ENCODE data around the gene ABCG2.

The ABCG2 gene

DNA sequence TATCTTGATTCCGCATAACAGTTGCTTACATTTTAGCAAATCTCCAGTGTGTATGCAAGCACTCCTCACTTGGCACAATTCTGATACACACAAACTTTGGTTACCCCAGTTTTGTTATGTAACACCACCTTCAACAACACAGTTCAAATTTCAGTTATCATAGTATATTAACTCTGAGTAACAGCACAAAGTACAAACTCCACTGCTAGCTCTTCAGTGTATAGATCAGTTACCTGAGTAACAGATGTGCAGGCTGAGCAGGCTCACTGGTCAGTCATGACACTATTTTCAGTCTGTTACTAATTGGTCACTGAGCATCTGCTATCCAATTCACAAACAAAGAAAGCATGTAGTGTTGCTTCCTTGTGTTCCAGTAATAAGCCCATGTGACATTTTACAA lies 95.6 kb downstream of the ABCG2 start:
- DNase-seq: no peak

DNA sequence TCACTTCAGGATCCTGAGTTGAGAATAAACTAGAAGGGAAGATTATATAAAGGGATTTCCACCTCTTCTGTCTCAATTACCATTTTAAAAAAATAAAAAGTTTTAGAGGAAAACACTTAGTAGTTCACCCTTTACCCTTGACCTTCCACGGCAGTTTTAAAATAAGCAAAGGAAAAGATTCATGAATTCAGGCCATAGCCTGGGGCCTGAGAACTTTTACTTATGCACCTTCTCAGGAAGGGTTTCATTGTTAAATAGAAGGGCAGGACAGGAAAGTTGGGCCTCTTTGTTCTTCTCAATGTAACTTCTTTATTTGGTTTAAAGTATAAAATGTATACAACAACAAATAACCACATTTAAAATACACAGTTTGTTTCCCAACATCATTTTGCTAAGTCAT lies 96.1 kb downstream of the ABCG2 start:
- DNase-seq: no peak

DNA sequence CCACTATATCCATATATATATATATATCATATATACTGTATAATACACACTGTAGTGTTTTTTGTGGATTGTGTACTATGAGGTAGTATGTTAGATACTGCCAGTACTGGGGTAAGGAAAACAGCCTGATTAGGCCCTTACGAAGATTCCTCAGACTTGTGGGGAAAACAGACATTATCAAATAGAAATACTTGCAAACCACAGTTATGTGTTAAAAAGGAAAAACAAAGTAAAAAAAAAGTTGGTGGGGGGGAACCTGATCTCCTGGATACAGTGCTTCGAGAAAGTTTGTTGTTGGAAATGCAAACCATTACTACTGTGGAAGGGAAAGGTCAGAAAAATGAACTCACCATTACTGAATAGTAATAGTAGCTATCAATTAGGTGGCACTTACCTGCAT lies 98.0 kb downstream of the ABCG2 start:
- no peak for DNase-seq

DNA sequence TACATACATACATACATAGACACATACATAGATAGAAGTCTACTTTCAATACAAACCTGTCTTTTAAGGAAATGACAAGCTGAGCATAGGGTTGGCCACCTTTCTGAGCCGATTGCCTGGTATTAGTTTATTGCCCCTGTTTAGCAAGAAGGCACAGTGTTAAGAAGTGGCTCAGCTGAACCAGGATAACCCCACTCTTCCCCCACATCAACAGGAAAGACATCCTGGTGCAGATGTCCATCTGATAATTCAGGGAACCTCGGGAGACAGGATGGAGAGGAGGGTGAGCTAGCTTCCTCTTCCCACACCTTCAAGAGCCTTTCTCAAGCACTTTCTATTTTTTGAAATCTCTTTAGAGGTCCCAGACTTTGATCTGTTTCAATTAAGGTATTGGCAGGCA lies 98.7 kb downstream of the ABCG2 start:
- no peak for DNase-seq

DNA sequence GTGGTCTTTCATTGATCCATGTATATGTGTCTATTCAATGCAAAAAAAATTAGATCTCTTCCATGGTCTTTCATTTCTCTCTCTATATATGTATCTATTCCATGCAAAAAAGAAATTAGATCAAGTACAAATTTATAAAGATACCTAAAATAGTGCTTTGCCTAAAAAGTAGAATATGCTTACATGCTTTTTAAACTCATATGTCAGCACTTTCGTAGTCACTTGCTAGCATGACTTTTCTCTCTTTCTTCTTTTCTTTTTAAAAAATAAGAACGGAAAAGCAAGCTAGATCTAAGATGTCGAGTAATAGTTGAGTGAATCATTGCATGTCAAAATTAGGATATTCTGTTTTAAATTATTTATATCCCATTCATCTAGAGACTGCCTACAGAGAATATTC lies 100.1 kb downstream of the ABCG2 start:
- DNase-seq: no peak

DNA sequence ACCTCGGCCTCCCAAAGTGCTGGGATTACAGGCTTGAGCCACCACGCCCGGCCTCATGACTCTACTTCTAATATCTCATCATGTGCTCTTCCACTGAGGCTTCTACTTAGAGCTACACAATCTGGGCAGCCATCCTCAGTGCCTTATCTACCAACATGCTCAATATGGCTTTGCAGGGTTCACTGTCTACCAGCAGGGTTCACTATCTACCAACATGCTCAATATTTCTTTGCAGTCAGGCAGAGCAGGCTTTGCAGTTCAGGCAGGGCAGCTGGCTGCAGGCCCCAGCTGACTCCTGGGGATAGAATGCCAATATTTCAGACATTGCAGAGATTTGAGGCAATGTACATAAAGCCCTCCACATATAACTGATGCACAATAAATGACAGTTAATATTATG lies 103.5 kb downstream of the ABCG2 start:
- DNase-seq: no peak

DNA sequence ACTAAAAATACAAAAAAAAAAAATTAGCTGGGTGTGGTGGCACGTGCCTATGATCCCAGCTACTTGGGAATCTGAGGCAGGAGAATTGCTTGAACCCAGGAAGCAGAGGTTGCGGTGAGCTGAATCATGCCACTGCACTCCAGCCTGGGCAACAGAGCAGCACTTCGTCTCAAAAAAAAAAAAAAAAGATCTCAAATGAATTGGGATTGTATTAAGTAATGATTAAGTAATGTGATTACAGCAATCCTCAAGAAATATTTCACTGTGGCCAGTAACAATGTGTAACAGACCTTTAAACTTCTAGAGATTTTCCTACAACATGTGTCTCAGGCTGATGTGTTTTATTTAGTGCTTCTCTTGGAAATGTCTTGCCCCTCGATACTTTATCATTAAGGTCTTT lies 104.2 kb downstream of the ABCG2 start:
- no peak for DNase-seq

DNA sequence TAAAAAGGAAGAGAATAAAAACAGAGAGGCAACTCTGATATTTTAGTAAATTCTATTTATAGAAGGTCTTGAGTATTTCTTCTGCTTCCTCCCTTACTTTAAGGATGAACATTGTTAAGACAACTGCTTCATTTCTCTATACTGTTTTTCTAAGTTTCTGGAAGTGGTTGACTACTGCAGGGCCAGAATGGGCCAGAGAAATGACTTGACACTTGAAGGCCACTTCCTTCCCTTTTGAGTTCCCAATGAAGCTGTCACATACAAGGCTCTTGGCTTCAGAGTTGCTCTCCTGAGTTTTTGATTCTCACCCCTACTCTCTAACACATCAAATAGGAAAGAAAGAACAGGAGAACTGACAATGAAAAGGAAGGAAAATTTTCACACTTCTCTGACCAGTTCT lies 113.4 kb downstream of the ABCG2 start:
- DNase-seq: no peak

DNA sequence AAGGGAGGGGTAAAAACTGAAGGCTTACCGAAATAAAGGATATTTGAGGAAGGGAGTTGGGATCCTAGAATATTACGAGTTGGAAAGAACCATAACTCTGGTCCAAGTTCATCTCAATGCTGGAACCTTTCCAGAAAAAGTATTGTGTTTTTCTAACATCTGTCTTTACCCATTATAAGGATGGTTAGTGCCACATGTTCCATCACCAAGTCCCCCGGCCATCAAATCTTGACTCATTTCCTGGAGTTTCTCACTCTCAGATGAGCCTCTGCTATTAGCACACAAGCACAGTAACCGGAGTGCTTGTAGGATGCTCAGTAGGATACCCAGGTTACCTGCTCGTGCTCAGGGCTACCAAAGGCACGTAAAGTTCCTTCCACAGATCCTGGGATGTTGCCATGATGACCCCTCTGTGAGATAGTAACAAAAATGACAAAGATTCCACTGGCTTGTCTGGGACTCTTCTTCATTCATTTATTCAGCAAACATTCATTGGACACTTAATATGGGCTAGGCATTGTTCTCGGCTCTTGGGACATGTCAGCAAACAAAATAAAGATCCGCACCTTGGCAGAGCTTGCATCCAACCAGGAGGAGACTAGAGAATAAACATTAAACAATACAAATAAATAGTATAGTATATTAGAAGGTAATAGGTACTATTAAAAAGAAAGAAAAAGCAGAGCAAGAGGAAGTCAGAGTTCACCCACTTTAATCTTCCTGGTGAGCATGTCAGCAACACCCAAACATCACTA lies 114.7 kb downstream of the ABCG2 start:
- DNase-seq: no peak

DNA sequence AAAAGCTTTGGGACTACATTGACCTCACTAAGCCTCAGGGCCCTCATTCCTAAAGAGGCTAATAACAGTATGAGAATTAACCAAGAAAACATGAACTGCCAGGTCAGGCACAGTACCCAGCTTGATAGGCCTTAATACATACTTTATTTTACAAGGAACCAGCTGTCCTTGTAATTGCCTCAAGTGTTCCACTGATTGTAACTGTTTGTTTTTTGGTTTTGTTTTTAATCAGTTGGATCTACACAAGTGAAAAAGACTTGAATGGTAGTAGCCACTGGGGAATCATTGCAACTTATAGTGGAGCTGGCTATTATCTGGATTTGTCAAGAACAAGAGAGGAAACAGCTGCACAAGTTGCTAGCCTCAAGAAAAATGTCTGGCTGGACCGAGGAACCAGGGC lies 115.4 kb downstream of the ABCG2 start:
- no peak for DNase-seq

DNA sequence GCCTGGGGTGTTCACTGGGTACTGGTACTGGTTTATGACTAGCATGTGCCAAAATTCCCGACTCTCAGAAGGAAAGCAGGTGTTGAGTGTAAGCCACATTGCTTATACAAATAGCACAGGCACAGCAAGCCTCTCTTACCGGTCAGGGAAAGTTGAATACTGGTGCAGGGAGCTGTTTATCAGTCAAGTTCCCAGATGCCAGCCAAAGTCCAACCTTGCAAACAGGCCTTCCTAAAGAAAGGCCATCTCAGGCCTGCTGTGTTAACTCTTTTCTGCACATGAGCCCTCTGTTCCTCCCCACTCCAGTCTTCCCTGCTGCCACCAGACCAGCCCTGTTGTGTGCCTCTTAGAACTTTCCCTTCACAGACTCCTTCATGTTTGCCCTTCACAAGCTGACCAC lies 116.8 kb downstream of the ABCG2 start:
- DNase-seq: no peak

DNA sequence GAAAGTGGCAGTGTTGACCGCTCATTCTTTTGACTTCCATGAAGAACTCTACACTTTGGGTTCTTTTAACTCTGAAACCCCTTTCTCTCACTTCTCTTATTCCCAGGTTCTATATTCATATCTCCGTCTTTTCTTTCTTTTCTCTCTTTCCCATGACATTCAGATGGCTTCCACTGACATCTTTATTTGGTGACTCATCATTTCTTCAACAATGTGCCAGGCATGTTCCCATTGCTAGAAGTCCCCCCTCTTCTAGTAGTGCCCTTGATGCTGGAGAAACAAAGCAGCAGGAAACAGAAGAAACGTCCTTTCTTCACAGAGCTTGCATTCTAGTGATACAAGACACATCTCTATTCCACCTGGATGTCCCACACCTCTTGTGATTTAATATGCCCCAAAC lies 117.7 kb downstream of the ABCG2 start:
- no peak for DNase-seq

All from NCI-H1048 (cell line).